HepG2 (cell line): Measurements from ENCODE around the gene DSTYK. TPM values are rescaled to one million over a fixed set of nuclear protein-coding genes. Genes with fewer than 3 reads are reported as not detected.

ENCODE experiments used
- ATAC-seq: fragments of 200-7000 bp; cut with Tn5 transposase; 3 replicates; pipeline ENCODE4 v1.9.1; 2020; ENCODE audit warnings: mild to moderate bottlenecking, moderate library complexity
- BruUV-seq: library from RNA; stranded (reverse); fragments of 400-500 nt; replicated peaks from 2 replicates; lab custom pipeline; 2021; lab: Mats Ljungman, UMichigan
- CTCF ChIA-PET: fragments of 300-600 bp; formaldehyde crosslinking; extraction: SDS; loops from one replicate; lab custom pipeline; 2021; ENCODE audit warnings: low total read pairs, inconsistent platforms, low intra/inter-chr PET ratio; lab: Yijun Ruan, JAX
- POLR2A ChIA-PET: fragments of 350-600 bp; sonication (Branson Sonifier 250); formaldehyde crosslinking; loops from one replicate; lab custom pipeline; 2020; ENCODE audit warnings: antibody characterized with exemption, inconsistent platforms; lab: Yijun Ruan, JAX
- DNase-seq: peaks from one replicate; pipeline ENCODE4 v3.0.0-alpha.2; 2015; ENCODE audit warnings: low spot score
- FAIRE-seq: peaks from 3 replicates; lab custom pipeline; 2011; peaks lifted over from hg19 to GRCh38; lab: Jason Lieb, UNC
- H2AFZ ChIP-seq: one replicate; pipeline ENCODE4 v1.6.1; 2011; ENCODE audit warnings: low read length, inconsistent platforms
- H3K27ac ChIP-seq: fragments of 300-600 bp; 3 replicates; pipeline ENCODE4 v1.8.0; 2011; ENCODE audit warnings: mixed run types, mild to moderate bottlenecking, mixed read lengths, low read length, inconsistent platforms; ENCODE audit not compliant: insufficient read depth; ENCODE audit errors: extremely low read length
- H3K27me3 ChIP-seq, 2 experiments: fragments of 200-600 bp in 1 of 2; 2 replicates in 1 of 2; 3 replicates in 1 of 2; pipeline versions ENCODE4 v1.6.0 to v1.8.0; 2011; ENCODE audit warnings: low read length in 2 of 2, mild to moderate bottlenecking in 2 of 2, moderate library complexity in 2 of 2, inconsistent platforms in 1 of 2; ENCODE audit not compliant: insufficient read depth in 2 of 2, control insufficient read depth in 1 of 2
- H3K36me3 ChIP-seq, 2 experiments: fragments of 200-600 bp in 1 of 2; replicated peaks in 1 of 2; 2 replicates in 1 of 2; 3 replicates in 1 of 2; pipeline versions ENCODE4 v1.5.1 to v1.8.0; 2011; ENCODE audit warnings: low read length in 2 of 2, inconsistent platforms in 1 of 2; ENCODE audit not compliant: insufficient read depth in 2 of 2, control insufficient read depth in 1 of 2
- H3K4me1 ChIP-seq: 2 replicates; pipeline ENCODE4 v1.5.1; 2012; ENCODE audit warnings: low read length, inconsistent platforms; ENCODE audit not compliant: insufficient read depth
- H3K4me2 ChIP-seq: 2 replicates; pipeline ENCODE4 v1.6.0; 2011; ENCODE audit warnings: low read depth, low read length, inconsistent platforms
- H3K4me3 ChIP-seq, 3 experiments: fragments of 200-600 bp in 1 of 3; sonication (generic), shearing (Covaris generic) in 1 of 3; replicated peaks in 1 of 3; 2 replicates each; pipeline ENCODE4 v1.5.1; 2011 to 2016; ENCODE audit warnings: low read length in 3 of 3, inconsistent platforms in 2 of 3, low read depth in 2 of 3, mild to moderate bottlenecking in 2 of 3, control low read depth in 1 of 3, mixed read lengths in 1 of 3; ENCODE audit not compliant: insufficient read depth in 1 of 3
- H3K79me2 ChIP-seq: one replicate; pipeline ENCODE4 v1.6.1; 2011; ENCODE audit warnings: low read length, inconsistent platforms; ENCODE audit not compliant: insufficient read depth
- H3K9ac ChIP-seq: 2 replicates; pipeline ENCODE4 v1.6.0; 2011; ENCODE audit warnings: mild to moderate bottlenecking, low read depth, low read length, inconsistent platforms; ENCODE audit not compliant: insufficient read depth
- H3K9me3 ChIP-seq: 2 replicates; pipeline ENCODE4 v1.5.1; 2012; ENCODE audit warnings: mild to moderate bottlenecking, low read length
- H4K20me1 ChIP-seq: 2 replicates; pipeline ENCODE4 v1.6.0; 2011; ENCODE audit warnings: inconsistent platforms, mild to moderate bottlenecking, low read length, moderate library complexity; ENCODE audit not compliant: insufficient read depth
- ARID4A ChIP-seq: sonication (generic); formaldehyde crosslinking; IDR thresholded peaks from 2 replicates; pipeline ENCODE4 v1.5.0; 2020; ENCODE audit warnings: mild to moderate bottlenecking, missing genetic modification reagents, borderline replicate concordance
- PHF5A ChIP-seq: IDR thresholded peaks from one replicate; pipeline ENCODE4 v1.6.1; 2018; ENCODE audit warnings: low read depth, missing genetic modification reagents; ENCODE audit not compliant: unreplicated experiment
- RFXANK ChIP-seq: IDR thresholded peaks from 2 replicates; pipeline ENCODE4 v1.6.1; 2016
- SETDB1 ChIP-seq: sonication (generic); formaldehyde crosslinking; IDR thresholded peaks from 2 replicates; pipeline ENCODE4 v1.5.1; 2020; ENCODE audit warnings: missing genetic modification reagents, mild to moderate bottlenecking, borderline replicate concordance
- ZKSCAN1 ChIP-seq: fragments of 150-350 bp; IDR thresholded peaks from 2 replicates; pipeline ENCODE4 v1.6.1; 2014; ENCODE audit warnings: low read length
- ZNF317 ChIP-seq: sonication (generic); formaldehyde crosslinking; IDR thresholded peaks from 2 replicates; pipeline ENCODE4 v1.5.0; 2020; ENCODE audit warnings: mild to moderate bottlenecking, missing genetic modification reagents
- ZNF749 ChIP-seq: sonication (generic); formaldehyde crosslinking; IDR thresholded peaks from 2 replicates; pipeline ENCODE4 v1.8.0; 2022; ENCODE audit warnings: mild to moderate bottlenecking, missing genetic modification reagents, moderate library complexity, borderline replicate concordance
- WGBS: methylation state at CpG from one replicate; pipeline ENCODE4 v1.1.6; 2017; ENCODE audit warnings: low lambda C conversion rate; 5-methylcytosine and 5-hydroxymethylcytosine counted together
- in situ Hi-C: cut with HindIII; loops from 2 replicates; pipeline ENCODE4 v1.10.0; 2017; ENCODE audit warnings: low pct_unique_long_range_greater_than_20kb; ENCODE audit not compliant: extremely low pct_ligation_motif_present
- intact Hi-C: fragments of 100-400 bp; cut with micrococcal nuclease; formaldehyde crosslinking; loops from one replicate; pipeline ENCODE4 v1.10.0; 2022; ENCODE audit not compliant: unreplicated experiment
- polyA plus RNA-seq, 8 experiments: library from polyadenylated mRNA; depleted of rRNA in 3 of 8; stranded (reverse) in 7 of 8; unstranded in 1 of 8; fragments of >200 nt; fragmentation: Illumina TruSeq in 4 of 8; extraction: Trizol in 4 of 8; gene quantifications; 2 replicates each; pipeline versions ENCODE4 v1.2.1 to v1.2.3, GENCODE V29; 2011 to 2016; ENCODE audit warnings: low read depth in 4 of 8, missing spikeins in 1 of 8, mixed read lengths in 1 of 8; ENCODE audit not compliant: insufficient read depth in 1 of 8
- total RNA-seq, 5 experiments: library from RNA; depleted of rRNA; stranded (reverse); fragments of >200 nt; fragmentation: Illumina TruSeq; extraction: Trizol; gene quantifications; 2 replicates each; pipeline ENCODE4 v1.2.3, GENCODE V29; 2016; ENCODE audit warnings: low read depth in 1 of 5
- TF ChIP-seq, protein P1 (sequence below): sonication (generic); formaldehyde crosslinking; conservative IDR thresholded peaks from 2 replicates; pipeline ENCODE4 v1.8.0; 2022; ENCODE audit warnings: missing genetic modification reagents

Gene DSTYK
- total and polyA plus RNA-seq, 2 of the 13 experiments (the other 11 are each of a cell fraction or from before 2014, with no cell fraction given): 2.6 to 4.8 TPM

DNA sequence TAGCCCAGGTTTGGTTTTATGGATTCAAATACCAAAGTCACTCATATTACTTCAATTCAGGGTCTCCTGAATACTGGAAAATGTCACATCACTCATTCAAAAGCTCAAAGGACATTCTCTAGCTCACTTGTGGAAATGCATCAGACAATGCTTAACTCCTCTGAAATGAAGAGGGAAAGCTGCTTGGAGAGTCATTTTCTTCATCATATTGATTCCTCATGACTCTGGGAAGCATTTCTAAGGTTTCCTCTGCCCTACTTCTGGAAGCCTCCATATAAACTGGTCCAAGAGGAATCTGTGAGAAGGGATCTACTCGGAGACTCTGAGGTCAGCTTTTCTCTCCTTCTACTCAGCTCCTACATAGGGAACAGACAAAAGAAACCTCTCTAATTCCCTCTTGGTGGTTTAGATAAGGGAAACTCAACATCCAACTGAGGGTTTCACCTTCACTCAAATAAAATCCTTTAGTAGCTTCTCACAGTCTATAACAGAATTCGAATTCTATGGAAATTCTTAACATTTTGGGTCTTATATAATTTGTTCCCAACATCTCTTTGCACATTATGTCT lies 53.4 kb downstream of the DSTYK start:
- Histone ChIP-seq H2AFZ (no peak overlapping the region), H3K9ac (no peak overlapping the region), H3K4me2 (no peak overlapping the region), H3K4me3 (no peak overlapping the region), H3K4me1 (no peaks in the 10 kb centered on the region), H3K9me3 (peaks cover 17% of the 10 kb centered on the region), H4K20me1 (no peaks in the 10 kb centered on the region), H3K27ac (no peak overlapping the region), H3K27me3 (no peaks in the 10 kb centered on the region), H3K79me2 (no peaks in the 10 kb centered on the region), H3K36me3 (peaks cover 11 to 71% of the 10 kb centered on the region in 2 experiments)
- in situ Hi-C loops (no loop called here), intact Hi-C loops (no loop called here)
- no peak for DNase-seq
- no peak for TF ChIP-seq ZNF749 (CRISPR knock-in tag)
- no peak for TF ChIP-seq ARID4A (CRISPR knock-in tag)
- no peak for TF ChIP-seq PHF5A (CRISPR knock-in tag)
- TF ChIP-seq RFXANK (CRISPR knock-in tag): no peak
- TF ChIP-seq SETDB1 (CRISPR knock-in tag): no peak
- TF ChIP-seq ZKSCAN1: no peak
- TF ChIP-seq ZNF317: no peak
- TF ChIP-seq, protein P1, sequence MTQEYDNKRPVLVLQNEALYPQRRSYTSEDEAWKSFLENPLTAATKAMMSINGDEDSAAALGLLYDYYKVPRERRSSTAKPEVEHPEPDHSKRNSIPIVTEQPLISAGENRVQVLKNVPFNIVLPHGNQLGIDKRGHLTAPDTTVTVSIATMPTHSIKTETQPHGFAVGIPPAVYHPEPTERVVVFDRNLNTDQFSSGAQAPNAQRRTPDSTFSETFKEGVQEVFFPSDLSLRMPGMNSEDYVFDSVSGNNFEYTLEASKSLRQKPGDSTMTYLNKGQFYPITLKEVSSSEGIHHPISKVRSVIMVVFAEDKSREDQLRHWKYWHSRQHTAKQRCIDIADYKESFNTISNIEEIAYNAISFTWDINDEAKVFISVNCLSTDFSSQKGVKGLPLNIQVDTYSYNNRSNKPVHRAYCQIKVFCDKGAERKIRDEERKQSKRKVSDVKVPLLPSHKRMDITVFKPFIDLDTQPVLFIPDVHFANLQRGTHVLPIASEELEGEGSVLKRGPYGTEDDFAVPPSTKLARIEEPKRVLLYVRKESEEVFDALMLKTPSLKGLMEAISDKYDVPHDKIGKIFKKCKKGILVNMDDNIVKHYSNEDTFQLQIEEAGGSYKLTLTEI (CRISPR knock-in tag): no peak
- BruUV-seq: no TSS peak
- no peak for ATAC-seq
- ChIA-PET POLR2A (no interaction called here), CTCF (no interaction called here)
- FAIRE-seq: no peak
- WGBS: 86% methylated on average over 2 of the region's 2 CpGs
